ENCODE measurements around the gene ITGB8.

GRCh38 chr7:20358762-20359282 is 28.1 kb downstream of the ITGB8 start:
- TF ChIP-seq POLR2A (IDR thresholded peaks at IDR 0.05) (no peak), CTCF (IDR thresholded peaks at IDR 0.05) (no peak), EP300 (IDR thresholded peaks at IDR 0.05) (no peak), POLR2AphosphoS5 (IDR thresholded peaks at IDR 0.05) (no peak)

Measured in suprapubic skin (tissue), 4 donors.